HepG2 (cell line): Measurements from ENCODE around the gene SNAPC4. TPM values are rescaled to one million over a fixed set of nuclear protein-coding genes. Genes with fewer than 3 reads are reported as not detected.

Experiments
- CHCHD3 ChIP-seq: sonication (generic); formaldehyde crosslinking; IDR thresholded peaks from 2 replicates; pipeline ENCODE4 v1.8.0; 2022; ENCODE audit warnings: mild to moderate bottlenecking, missing genetic modification reagents, moderate library complexity
- DNMT1 ChIP-seq: sonication (generic); formaldehyde crosslinking; IDR thresholded peaks from 2 replicates; pipeline ENCODE4 v1.5.1; 2020; ENCODE audit warnings: mild to moderate bottlenecking, missing genetic modification reagents
- ETV5 ChIP-seq: IDR thresholded peaks from 2 replicates; pipeline ENCODE4 v1.6.1; 2018; ENCODE audit warnings: missing biosample characterization, missing genetic modification reagents, inconsistent platforms, borderline replicate concordance
- FOXK1 ChIP-seq: sonication (generic); formaldehyde crosslinking; IDR thresholded peaks from 2 replicates; pipeline ENCODE4 v1.4.0; 2020; ENCODE audit warnings: low read depth, missing genetic modification reagents, borderline replicate concordance
- ISL2 ChIP-seq: sonication (generic); formaldehyde crosslinking; IDR thresholded peaks from 2 replicates; pipeline ENCODE4 v1.5.0; 2020; ENCODE audit warnings: missing genetic modification reagents
- NFATC3 ChIP-seq: sonication (generic); formaldehyde crosslinking; IDR thresholded peaks from 2 replicates; pipeline ENCODE4 v1.5.1; 2020; ENCODE audit warnings: mild to moderate bottlenecking, missing genetic modification reagents
- NR2F6 ChIP-seq, 2 experiments: IDR thresholded peaks; 2 replicates each; pipeline ENCODE4 v1.6.1; 2016; ENCODE audit warnings: antibody characterized with exemption in 1 of 2, mild to moderate bottlenecking in 1 of 2
- NRL ChIP-seq: sonication (generic); formaldehyde crosslinking; IDR thresholded peaks from 2 replicates; pipeline ENCODE4 v1.5.0; 2020; ENCODE audit warnings: missing genetic modification reagents, mild to moderate bottlenecking, moderate library complexity, borderline replicate concordance
- PHF21A ChIP-seq: sonication (generic); formaldehyde crosslinking; IDR thresholded peaks from 2 replicates; pipeline ENCODE4 v1.5.0; 2020; ENCODE audit warnings: mild to moderate bottlenecking, missing genetic modification reagents
- RAD21 ChIP-seq: fragments of 450-650 bp; formaldehyde crosslinking; IDR thresholded peaks from 2 replicates; pipeline ENCODE4 v1.5.0; 2020; ENCODE audit warnings: mild to moderate bottlenecking
- REST ChIP-seq, 2 experiments: IDR thresholded peaks; 2 replicates each; pipeline ENCODE4 v1.6.1; 2011 to 2012; ENCODE audit warnings: low read length in 2 of 2, borderline replicate concordance in 1 of 2, low read depth in 1 of 2, mild to moderate bottlenecking in 1 of 2, moderate library complexity in 1 of 2
- RFX3 ChIP-seq: IDR thresholded peaks from 2 replicates; pipeline ENCODE4 v1.6.1; 2016; ENCODE audit warnings: missing biosample characterization, missing genetic modification reagents
- U2AF1 ChIP-seq: fragments of 200-400 bp; formaldehyde crosslinking; optimal IDR thresholded peaks from 2 replicates; pipeline ENCODE3; 2017; ENCODE audit warnings: mild to moderate bottlenecking, low read depth, low read length
- ZNF143 ChIP-seq: sonication (generic); formaldehyde crosslinking; IDR thresholded peaks from 2 replicates; pipeline ENCODE4 v1.4.0; 2020; ENCODE audit warnings: missing genetic modification reagents
- ZNF335 ChIP-seq: sonication (generic); formaldehyde crosslinking; IDR thresholded peaks from 2 replicates; pipeline ENCODE4 v1.4.0; 2020; ENCODE audit warnings: missing genetic modification reagents
- ZNF343 ChIP-seq: sonication (generic); formaldehyde crosslinking; IDR thresholded peaks from 2 replicates; pipeline ENCODE4 v1.4.0; 2020; ENCODE audit warnings: mild to moderate bottlenecking, missing genetic modification reagents
- ZNF414 ChIP-seq: sonication (generic); formaldehyde crosslinking; IDR thresholded peaks from 2 replicates; pipeline ENCODE4 v1.5.0; 2020; ENCODE audit warnings: missing genetic modification reagents
- ZNF597 ChIP-seq: sonication (generic); formaldehyde crosslinking; IDR thresholded peaks from 2 replicates; pipeline ENCODE4 v1.5.0; 2020; ENCODE audit warnings: missing genetic modification reagents
- ZNF652 ChIP-seq: IDR thresholded peaks from 2 replicates; pipeline ENCODE4 v1.6.1; 2016; ENCODE audit warnings: low read depth, borderline replicate concordance
- polyA plus RNA-seq, 8 experiments: library from polyadenylated mRNA; depleted of rRNA in 3 of 8; stranded (reverse) in 7 of 8; unstranded in 1 of 8; fragments of >200 nt; fragmentation: Illumina TruSeq in 4 of 8; extraction: Trizol in 4 of 8; gene quantifications; 2 replicates each; pipeline versions ENCODE4 v1.2.1 to v1.2.3, GENCODE V29; 2011 to 2016; ENCODE audit warnings: low read depth in 4 of 8, missing spikeins in 1 of 8, mixed read lengths in 1 of 8; ENCODE audit not compliant: insufficient read depth in 1 of 8
- total RNA-seq, 5 experiments: library from RNA; depleted of rRNA; stranded (reverse); fragments of >200 nt; fragmentation: Illumina TruSeq; extraction: Trizol; gene quantifications; 2 replicates each; pipeline ENCODE4 v1.2.3, GENCODE V29; 2016; ENCODE audit warnings: low read depth in 1 of 5
- TF ChIP-seq, protein P1 (sequence below): sonication (generic); formaldehyde crosslinking; conservative IDR thresholded peaks from 2 replicates; pipeline ENCODE4 v1.8.0; 2022; ENCODE audit warnings: missing genetic modification reagents
- TF ChIP-seq, protein P2 (sequence below): sonication (generic); formaldehyde crosslinking; IDR thresholded peaks from 2 replicates; pipeline ENCODE4 v1.5.0; 2020; ENCODE audit warnings: missing genetic modification reagents, mild to moderate bottlenecking, borderline replicate concordance

Gene SNAPC4
- total and polyA plus RNA-seq, 2 of the 13 experiments (the other 11 are each of a cell fraction or from before 2014, with no cell fraction given), result 2.0 to 6.0 TPM

- peak in 1 of 2 experiments; percentile 49; a peak in 1 of 4 replicates for TF ChIP-seq REST (IDR thresholded peaks at IDR 0.05; ENCODE audit: borderline replicate concordance in 1 of 2, low read depth in 1 of 2, low read length in 2 of 2)
- TF ChIP-seq NRL (CRISPR knock-in tag), result no peak
- no peak; the same call in 1 of the 2 replicates for TF ChIP-seq DNMT1 (CRISPR knock-in tag)
- 0 out of 2 replicates have a peak, but pooled peaks have one; percentile 60 for TF ChIP-seq NFATC3 (CRISPR knock-in tag)
- TF ChIP-seq, protein P1, sequence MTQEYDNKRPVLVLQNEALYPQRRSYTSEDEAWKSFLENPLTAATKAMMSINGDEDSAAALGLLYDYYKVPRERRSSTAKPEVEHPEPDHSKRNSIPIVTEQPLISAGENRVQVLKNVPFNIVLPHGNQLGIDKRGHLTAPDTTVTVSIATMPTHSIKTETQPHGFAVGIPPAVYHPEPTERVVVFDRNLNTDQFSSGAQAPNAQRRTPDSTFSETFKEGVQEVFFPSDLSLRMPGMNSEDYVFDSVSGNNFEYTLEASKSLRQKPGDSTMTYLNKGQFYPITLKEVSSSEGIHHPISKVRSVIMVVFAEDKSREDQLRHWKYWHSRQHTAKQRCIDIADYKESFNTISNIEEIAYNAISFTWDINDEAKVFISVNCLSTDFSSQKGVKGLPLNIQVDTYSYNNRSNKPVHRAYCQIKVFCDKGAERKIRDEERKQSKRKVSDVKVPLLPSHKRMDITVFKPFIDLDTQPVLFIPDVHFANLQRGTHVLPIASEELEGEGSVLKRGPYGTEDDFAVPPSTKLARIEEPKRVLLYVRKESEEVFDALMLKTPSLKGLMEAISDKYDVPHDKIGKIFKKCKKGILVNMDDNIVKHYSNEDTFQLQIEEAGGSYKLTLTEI (CRISPR knock-in tag), result no peak
- 0 out of 2 replicates have a peak, but pooled peaks have one; percentile 14 for TF ChIP-seq RAD21 (CRISPR knock-in tag)
- TF ChIP-seq, protein P2, sequence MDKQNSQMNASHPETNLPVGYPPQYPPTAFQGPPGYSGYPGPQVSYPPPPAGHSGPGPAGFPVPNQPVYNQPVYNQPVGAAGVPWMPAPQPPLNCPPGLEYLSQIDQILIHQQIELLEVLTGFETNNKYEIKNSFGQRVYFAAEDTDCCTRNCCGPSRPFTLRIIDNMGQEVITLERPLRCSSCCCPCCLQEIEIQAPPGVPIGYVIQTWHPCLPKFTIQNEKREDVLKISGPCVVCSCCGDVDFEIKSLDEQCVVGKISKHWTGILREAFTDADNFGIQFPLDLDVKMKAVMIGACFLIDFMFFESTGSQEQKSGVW (CRISPR knock-in tag), result no peak
- TF ChIP-seq ZNF335, result no peak
- TF ChIP-seq ZNF414 (CRISPR knock-in tag), result 0 out of 2 replicates have a peak, but pooled peaks have one; percentile 52
- peak; percentile 70 for TF ChIP-seq ZNF143 (CRISPR knock-in tag)
- TF ChIP-seq ZNF343 (CRISPR knock-in tag), result 0 out of 2 replicates have a peak, but pooled peaks have one; percentile 1
- no peak for TF ChIP-seq ZNF652 (CRISPR knock-in tag)
- TF ChIP-seq PHF21A (CRISPR knock-in tag), result no peak
- TF ChIP-seq FOXK1 (CRISPR knock-in tag), result peak; percentile 63; the same call in 1 of the 2 replicates
- TF ChIP-seq NR2F6 (IDR thresholded peaks at IDR 0.05), result no peak
- no peak for TF ChIP-seq NR2F6 (CRISPR knock-in tag; IDR thresholded peaks at IDR 0.05)
- TF ChIP-seq CHCHD3 (CRISPR knock-in tag), result 0 out of 2 replicates have a peak, but pooled peaks have one; percentile 62
- no peak for TF ChIP-seq ZNF597 (CRISPR knock-in tag)
- TF ChIP-seq RFX3 (CRISPR knock-in tag), result no peak
- TF ChIP-seq ISL2 (CRISPR knock-in tag), result no peak; the same call in 1 of the 2 replicates
- no peak for TF ChIP-seq U2AF1
- TF ChIP-seq ETV5, result peak; percentile 95
Measured at GRCh38 chr9:136410500-136411287, 10.7 kb upstream of the SNAPC4 start, which contains the start of the genes ENTR1 and PMPCA (continued).
